ENCODE data around the gene TNFRSF4. TPM values are rescaled to one million over a fixed set of nuclear protein-coding genes. Genes with fewer than 3 reads are reported as not detected.
"Not testable (repeated sequence)": the region's sequence is repeated elsewhere in the genome, so short reads cannot be mapped to it uniquely, and the experiment has no call there.

TNFRSF4 gene
- total RNA-seq, 1 experiment from 2014 or later = not detected

GRCh38 chr1:1183221-1183747, 30.7 kb downstream of the TNFRSF4 start:
- DNase-seq (ENCODE audit: low read depth) = no peak

- DNase-seq (ENCODE audit: low read depth) = no peak
Observed at GRCh38 chr1:1182491-1183220, 31.3 kb downstream of the TNFRSF4 start.

- no peak for DNase-seq (ENCODE audit: low read depth)
Observed at GRCh38 chr1:1181938-1182410, 32.0 kb downstream of the TNFRSF4 start.

GRCh38 chr1:1181129-1181937, 32.6 kb downstream of the TNFRSF4 start:
- DNase-seq (ENCODE audit: low read depth) = no peak

- no peak for DNase-seq (ENCODE audit: low read depth)
Observed at GRCh38 chr1:1179983-1180861, 33.7 kb downstream of the TNFRSF4 start.

- DNase-seq (ENCODE audit: low read depth) = no peak
Observed at GRCh38 chr1:1179346-1179982, 34.5 kb downstream of the TNFRSF4 start.

- DNase-seq (ENCODE audit: low read depth) = no peak
Observed at GRCh38 chr1:1178794-1179331, 35.1 kb downstream of the TNFRSF4 start.

GRCh38 chr1:1177452-1178206, 36.3 kb downstream of the TNFRSF4 start:
- DNase-seq (ENCODE audit: low read depth) = no peak

GRCh38 chr1:1176931-1177330, 37.0 kb downstream of the TNFRSF4 start:
- no peak for DNase-seq (ENCODE audit: low read depth)

- DNase-seq (ENCODE audit: low read depth) = not testable (repeated sequence)
Observed at GRCh38 chr1:1176063-1176761, 37.7 kb downstream of the TNFRSF4 start.

- no peak for DNase-seq (ENCODE audit: low read depth)
Observed at GRCh38 chr1:1175221-1176062, 38.5 kb downstream of the TNFRSF4 start.

- no peak for DNase-seq (ENCODE audit: low read depth)
Observed at GRCh38 chr1:1173793-1174415, 40.0 kb downstream of the TNFRSF4 start, which contains the start of gene TTLL10. Gene TTLL10, plus strand, starts transcription at chr1:1173880. Its CDS starts 5,336 bp downstream, at chr1:1179216.

- no peak for DNase-seq (ENCODE audit: low read depth)
Observed at GRCh38 chr1:1173061-1173792, 40.7 kb downstream of the TNFRSF4 start.

GRCh38 chr1:1171546-1172340, 42.2 kb downstream of the TNFRSF4 start:
- DNase-seq (ENCODE audit: low read depth) = no peak

GRCh38 chr1:1171161-1171545, 42.8 kb downstream of the TNFRSF4 start:
- no peak for DNase-seq (ENCODE audit: low read depth)

All from Daoy (cell line).